Testis (tissue), 2 donors: Measurements from ENCODE around the gene HOPX.

Source experiments
- CTCF ChIP-seq, 3 experiments: fragments of 450-650 bp in 2 of 3; fragments of 200-600 bp in 1 of 3; sonication (generic) in 1 of 3; IDR thresholded peaks; one replicate each; pipeline ENCODE4 v1.5.1; 2016 to 2019; ENCODE audit warnings: antibody characterized with exemption in 3 of 3, mild to moderate bottlenecking in 2 of 3, moderate library complexity in 1 of 3
- POLR2A ChIP-seq: fragments of 450-650 bp; IDR thresholded peaks from one replicate; pipeline ENCODE4 v1.6.1; 2017; ENCODE audit warnings: antibody characterized with exemption, mild to moderate bottlenecking, moderate library complexity

GRCh38 chr4:56637791-56638190 lies 43.3 kb downstream of the HOPX start:
- no peak for TF ChIP-seq CTCF (IDR thresholded peaks at IDR 0.05)
- TF ChIP-seq POLR2A, result no peak
